GM13977 (cell line): Measurements from ENCODE around the gene TRAF3IP1.

Experiments used
- DNase-seq: peaks from one replicate; pipeline ENCODE4 v3.0.0; 2012; ENCODE audit warnings: low spot score
- CTCF ChIP-seq: IDR thresholded peaks from 2 replicates; pipeline ENCODE4 v1.5.1; 2012; ENCODE audit warnings: mild to moderate bottlenecking, control low read depth; ENCODE audit not compliant: insufficient read depth; ENCODE audit errors: extremely low read depth, missing control alignments
- in situ Hi-C: fragments of 300-500 bp; cut with MboI; formaldehyde crosslinking; loops from one replicate; pipeline ENCODE4 v1.12.0; 2022; ENCODE audit warnings: low sequenced_read_pairs, low pct_unique_long_range_greater_than_20kb, mixed read lengths, inconsistent platforms; ENCODE audit not compliant: unreplicated experiment

TRAF3IP1 gene

GRCh38 chr2:238434846-238435751 lies 114.8 kb downstream of the TRAF3IP1 start:
- TF ChIP-seq CTCF = no peak
- in situ Hi-C loops = no loop called here
- no peak for DNase-seq

DNA sequence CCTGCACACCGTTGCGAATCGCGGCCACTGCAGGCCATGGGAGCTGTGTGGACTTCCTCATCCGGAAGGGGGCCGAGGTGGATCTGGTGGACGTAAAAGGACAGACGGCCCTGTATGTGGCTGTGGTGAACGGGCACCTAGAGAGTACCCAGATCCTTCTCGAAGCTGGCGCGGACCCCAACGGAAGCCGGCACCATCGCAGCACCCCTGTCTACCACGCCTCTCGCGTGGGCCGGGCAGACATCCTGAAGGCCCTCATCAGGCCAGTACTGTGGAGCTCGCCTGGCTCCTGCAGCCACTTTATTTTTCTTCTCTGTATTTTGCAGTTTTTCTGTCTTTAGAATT lies 115.4 kb downstream of the TRAF3IP1 start:
- no peak for DNase-seq
- no peak for TF ChIP-seq CTCF
- in situ Hi-C loops = no loop called here

DNA sequence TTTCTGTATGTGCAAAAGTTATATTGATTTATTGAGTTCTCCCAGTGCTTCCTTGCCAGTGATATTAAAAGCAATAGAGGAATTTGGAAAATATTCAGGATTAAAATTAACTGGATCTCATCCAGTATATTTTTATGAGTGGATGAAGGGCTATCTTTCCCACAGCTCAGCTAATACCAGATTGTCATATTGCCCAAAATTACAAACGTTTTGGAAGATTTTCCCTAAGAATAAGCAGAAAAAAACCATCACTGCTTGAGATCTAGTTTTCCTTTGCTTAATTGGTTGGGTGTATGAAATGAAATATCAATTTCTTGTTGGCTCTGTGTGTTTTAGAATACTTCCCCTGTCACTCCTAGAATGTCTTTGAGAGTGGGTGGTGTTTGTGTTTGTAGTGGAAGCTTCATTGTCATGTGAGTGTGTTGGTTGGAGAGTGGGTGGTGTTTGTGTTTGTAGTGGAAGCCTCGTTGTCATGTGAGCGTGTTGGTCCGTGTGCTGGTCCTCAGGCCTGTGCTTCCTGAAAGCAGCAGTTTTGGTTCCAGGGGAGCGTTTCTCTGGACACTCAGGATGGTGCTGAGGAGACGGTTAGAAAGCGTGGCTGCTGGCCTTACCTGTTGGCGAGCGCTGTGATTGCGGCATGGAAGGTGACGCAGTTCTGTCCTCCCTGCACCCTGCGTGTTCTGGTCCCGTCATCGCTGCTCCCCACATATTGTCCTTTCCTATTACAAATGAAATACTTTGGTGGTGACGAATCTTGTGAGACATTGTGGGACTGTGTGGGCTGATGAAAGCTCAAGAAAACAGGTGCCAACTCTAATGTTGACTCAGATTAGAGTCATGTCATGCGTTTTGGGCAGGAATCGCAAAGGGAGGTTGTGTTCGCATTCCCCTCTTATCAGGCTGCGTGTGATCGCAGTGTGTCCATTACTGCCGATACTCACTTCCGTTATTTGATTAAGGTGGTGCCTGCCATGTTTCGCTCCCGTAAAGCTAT lies 118.8 kb downstream of the TRAF3IP1 start:
- no peak for TF ChIP-seq CTCF
- no peak for DNase-seq
- in situ Hi-C loops = no loop called here

DNA sequence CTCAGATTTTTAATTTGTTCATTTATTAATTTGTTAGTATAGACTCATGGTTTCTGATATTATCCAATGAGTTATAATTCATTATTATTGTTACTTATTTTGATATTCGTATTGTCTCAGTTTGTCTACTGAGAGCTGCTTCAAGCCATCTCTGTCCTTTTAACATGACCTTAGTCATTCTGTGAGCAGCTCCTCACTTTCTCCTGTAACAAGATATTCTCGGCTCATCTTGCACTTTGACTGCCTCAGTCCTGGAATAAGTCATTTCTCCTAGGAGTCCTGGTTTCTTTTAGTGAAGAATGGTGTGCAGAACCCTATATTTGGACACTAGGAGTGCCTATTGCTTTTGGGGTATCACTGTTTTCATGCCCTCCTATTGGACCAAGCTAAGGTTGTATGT lies 119.6 kb downstream of the TRAF3IP1 start:
- no peak for TF ChIP-seq CTCF
- in situ Hi-C loops = no loop called here
- no peak for DNase-seq

DNA sequence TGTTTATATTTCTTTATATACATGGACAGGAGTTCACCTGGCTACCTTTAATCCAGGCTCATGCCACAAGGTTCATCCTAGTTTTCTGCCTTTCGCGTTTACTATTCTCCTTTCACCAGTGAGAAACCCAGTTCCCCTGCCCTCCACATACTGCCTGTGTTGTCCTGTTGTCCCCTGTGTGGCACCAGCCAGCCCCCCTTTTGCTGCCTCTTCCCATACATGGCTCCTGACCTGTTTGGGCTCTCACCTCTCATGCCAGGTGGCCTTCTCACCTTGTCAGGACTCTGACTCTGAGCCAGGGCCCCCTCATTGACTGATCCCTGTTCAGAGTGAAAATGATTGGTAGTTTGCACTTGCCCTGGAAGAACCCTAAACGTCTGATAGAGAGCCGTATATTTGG lies 120.0 kb downstream of the TRAF3IP1 start:
- in situ Hi-C loops = no loop called here
- no peak for DNase-seq
- TF ChIP-seq CTCF = no peak

DNA sequence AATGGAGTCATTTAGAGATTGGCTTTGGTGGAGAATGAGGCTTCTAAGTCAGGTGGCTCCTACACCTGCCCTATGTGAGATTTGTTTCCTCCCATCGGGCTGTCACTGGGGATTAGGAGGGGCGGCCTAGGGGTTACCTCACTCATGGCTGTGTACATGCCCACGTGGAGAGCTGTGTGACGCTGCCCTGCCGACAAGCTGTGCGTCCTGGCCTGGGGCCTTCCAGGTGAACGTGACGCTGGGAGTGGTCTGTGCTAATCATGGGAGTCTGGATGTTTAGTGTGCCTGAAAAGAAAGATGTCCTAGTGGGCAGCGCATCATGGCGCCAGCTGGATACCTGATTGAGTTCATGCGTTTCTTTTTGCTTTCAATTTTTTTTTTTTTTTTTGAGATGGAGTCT lies 120.4 kb downstream of the TRAF3IP1 start:
- in situ Hi-C loops = no loop called here
- no peak for TF ChIP-seq CTCF
- no peak for DNase-seq
